Activated T-cell treated with anti-CD3 and anti-CD28 coated beads, Interleukin-2, amount 50 U/mL, for 4 hours (primary cell): ENCODE results near the gene CRABP1. TPM values are rescaled to one million over a fixed set of nuclear protein-coding genes. Genes with fewer than 3 reads are reported as not detected.

ENCODE experiments used
- ATAC-seq, 2 donors: fragments of 200-7000 bp; cut with Tn5 transposase; one replicate each; pipeline ENCODE4 v1.10.0; 2021
- DNase-seq: peaks from one replicate; pipeline ENCODE4 v3.0.0-alpha.2; 2020
- H3K27me3 Mint-ChIP-seq: one replicate; pipeline ENCODE4 v1.8.0; 2021; ENCODE audit warnings: low read depth, mixed read lengths
- H3K36me3 Mint-ChIP-seq: one replicate; pipeline ENCODE4 v1.8.0; 2022; ENCODE audit warnings: mixed read lengths; ENCODE audit not compliant: insufficient read depth
- H3K4me1 Mint-ChIP-seq: one replicate; pipeline ENCODE4 v1.8.0; 2021; ENCODE audit warnings: low read depth, mixed read lengths
- H3K4me3 Mint-ChIP-seq: one replicate; pipeline ENCODE4 v1.8.0; 2021; ENCODE audit warnings: mild to moderate bottlenecking, moderate library complexity, mixed read lengths
- H3K9me3 Mint-ChIP-seq: one replicate; pipeline ENCODE4 v1.8.0; 2021; ENCODE audit warnings: mixed read lengths
- total RNA-seq, 3 donors: library from RNA; stranded (reverse); gene quantifications; one replicate each; pipeline ENCODE4 v1.2.1, GENCODE V29; 2021

CRABP1 gene
- total RNA-seq, 3 donors from 2014 or later: not detected

- Mint-ChIP-seq H3K27me3 (no peaks in the 10 kb centered on the region), H3K4me1 (no peaks in the 10 kb centered on the region), H3K9me3 (no peaks in the 10 kb centered on the region), H3K4me3 (no peak overlapping the region), H3K36me3 (no peaks in the 10 kb centered on the region)
- ATAC-seq (no peak), DNase-seq (no peak)
These were observed 16.0 kb upstream of the CRABP1 start for GRCh38 chr15:78324144-78324543.

GRCh38 chr15:78325092-78325843 is 14.9 kb upstream of the CRABP1 start:
- no peak for ATAC-seq
- no peak for DNase-seq
- no peak overlapping the region for H3K4me3 Mint-ChIP-seq
- H3K9me3 Mint-ChIP-seq: no peaks in the 10 kb centered on the region
- no peaks in the 10 kb centered on the region for H3K27me3 Mint-ChIP-seq
- no peaks in the 10 kb centered on the region for H3K4me1 Mint-ChIP-seq
- no peaks in the 10 kb centered on the region for H3K36me3 Mint-ChIP-seq

- no peak for ATAC-seq
- H3K9me3 Mint-ChIP-seq: no peaks in the 10 kb centered on the region
- DNase-seq: no peak
- no peaks in the 10 kb centered on the region for H3K27me3 Mint-ChIP-seq
- no peaks in the 10 kb centered on the region for H3K36me3 Mint-ChIP-seq
- no peaks in the 10 kb centered on the region for H3K4me1 Mint-ChIP-seq
- H3K4me3 Mint-ChIP-seq: no peak overlapping the region
These were observed 12.7 kb upstream of the CRABP1 start for GRCh38 chr15:78327466-78327865.

- ATAC-seq (no peak), DNase-seq (no peak)
- no peaks in the 10 kb centered on the region for H3K27me3 Mint-ChIP-seq
- no peaks in the 10 kb centered on the region for H3K9me3 Mint-ChIP-seq
- H3K4me1 Mint-ChIP-seq: no peaks in the 10 kb centered on the region
- no peak overlapping the region for H3K4me3 Mint-ChIP-seq
- H3K36me3 Mint-ChIP-seq: no peaks in the 10 kb centered on the region
These were observed 10.5 kb upstream of the CRABP1 start for GRCh38 chr15:78329625-78330024.

GRCh38 chr15:78334845-78335244 is 5.3 kb upstream of the CRABP1 start:
- DNase-seq: no peak

GRCh38 chr15:78335985-78336384 is 4.2 kb upstream of the CRABP1 start:
- DNase-seq: no peak
- no peak for ATAC-seq
- Mint-ChIP-seq H3K27me3 (peaks cover 28% of the 10 kb centered on the region), H3K4me3 (no peak overlapping the region), H3K4me1 (peaks cover 4% of the 10 kb centered on the region), H3K36me3 (no peaks in the 10 kb centered on the region), H3K9me3 (no peaks in the 10 kb centered on the region)

More at GRCh38 chr15:78334845-78335244, 5.3 kb upstream of the CRABP1 start:
- Mint-ChIP-seq H3K9me3 (no peaks in the 10 kb centered on the region), H3K27me3 (peaks cover 18% of the 10 kb centered on the region), H3K4me3 (no peak overlapping the region), H3K36me3 (no peaks in the 10 kb centered on the region), H3K4me1 (peaks cover 4% of the 10 kb centered on the region)
- no peak for ATAC-seq

- no peaks in the 10 kb centered on the region for H3K9me3 Mint-ChIP-seq
- peaks cover 52% of the 10 kb centered on the region for H3K27me3 Mint-ChIP-seq
- H3K36me3 Mint-ChIP-seq: no peaks in the 10 kb centered on the region
- DNase-seq: no peak
- ATAC-seq: no peak
- H3K4me1 Mint-ChIP-seq: peaks cover 4% of the 10 kb centered on the region
- no peak overlapping the region for H3K4me3 Mint-ChIP-seq
These were observed 1.4 kb upstream of the CRABP1 start for GRCh38 chr15:78338781-78339180.

- H3K27me3 Mint-ChIP-seq: peaks cover 52% of the 10 kb centered on the region
- no peaks in the 10 kb centered on the region for H3K9me3 Mint-ChIP-seq
- ATAC-seq (no peak), DNase-seq (no peak)
- H3K4me1 Mint-ChIP-seq: peaks cover 4% of the 10 kb centered on the region
- no peak overlapping the region for H3K4me3 Mint-ChIP-seq
- no peaks in the 10 kb centered on the region for H3K36me3 Mint-ChIP-seq
These were observed 594 bp upstream of the CRABP1 start for GRCh38 chr15:78339559-78339958.

GRCh38 chr15:78341057-78341987 is 1.2 kb downstream of the CRABP1 start:
- DNase-seq: no peak
- Mint-ChIP-seq H3K4me3 (no peak overlapping the region), H3K27me3 (peaks cover 54% of the 10 kb centered on the region), H3K36me3 (no peaks in the 10 kb centered on the region), H3K9me3 (no peaks in the 10 kb centered on the region), H3K4me1 (peaks cover 4% of the 10 kb centered on the region)
- no peak for ATAC-seq

GRCh38 chr15:78342021-78342420 is 1.9 kb downstream of the CRABP1 start:
- peaks cover 57% of the 10 kb centered on the region for H3K27me3 Mint-ChIP-seq
- no peaks in the 10 kb centered on the region for H3K9me3 Mint-ChIP-seq
- ATAC-seq: no peak
- no peaks in the 10 kb centered on the region for H3K36me3 Mint-ChIP-seq
- H3K4me3 Mint-ChIP-seq: no peak overlapping the region
- no peak for DNase-seq
- peaks cover 4% of the 10 kb centered on the region for H3K4me1 Mint-ChIP-seq

- ATAC-seq: no peak
- peaks cover 55% of the 10 kb centered on the region for H3K27me3 Mint-ChIP-seq
These were observed 3.3 kb downstream of the CRABP1 start for GRCh38 chr15:78343276-78344060.

GRCh38 chr15:78345396-78346125 is 5.4 kb downstream of the CRABP1 start:
- Mint-ChIP-seq H3K36me3 (no peaks in the 10 kb centered on the region), H3K9me3 (no peaks in the 10 kb centered on the region), H3K27me3 (peaks cover 35% of the 10 kb centered on the region), H3K4me1 (no peaks in the 10 kb centered on the region), H3K4me3 (no peak overlapping the region)
- DNase-seq: no peak
- ATAC-seq: no peak

More at GRCh38 chr15:78343276-78344060, 3.3 kb downstream of the CRABP1 start:
- H3K9me3 Mint-ChIP-seq: no peaks in the 10 kb centered on the region
- no peak overlapping the region for H3K4me3 Mint-ChIP-seq
- peaks cover 4% of the 10 kb centered on the region for H3K4me1 Mint-ChIP-seq
- no peaks in the 10 kb centered on the region for H3K36me3 Mint-ChIP-seq
- no peak for DNase-seq

GRCh38 chr15:78347586-78348543 is 7.7 kb downstream of the CRABP1 start:
- Mint-ChIP-seq H3K36me3 (no peaks in the 10 kb centered on the region), H3K9me3 (no peaks in the 10 kb centered on the region), H3K4me1 (no peaks in the 10 kb centered on the region), H3K4me3 (no peak overlapping the region), H3K27me3 (peaks cover 16% of the 10 kb centered on the region)
- ATAC-seq (no peak), DNase-seq (no peak)
